ENCODE data around the gene OR6Y1.
A peak's percentile ranks its signal among the peaks of the same experiment; 100 is the strongest.

Gene OR6Y1

DNA sequence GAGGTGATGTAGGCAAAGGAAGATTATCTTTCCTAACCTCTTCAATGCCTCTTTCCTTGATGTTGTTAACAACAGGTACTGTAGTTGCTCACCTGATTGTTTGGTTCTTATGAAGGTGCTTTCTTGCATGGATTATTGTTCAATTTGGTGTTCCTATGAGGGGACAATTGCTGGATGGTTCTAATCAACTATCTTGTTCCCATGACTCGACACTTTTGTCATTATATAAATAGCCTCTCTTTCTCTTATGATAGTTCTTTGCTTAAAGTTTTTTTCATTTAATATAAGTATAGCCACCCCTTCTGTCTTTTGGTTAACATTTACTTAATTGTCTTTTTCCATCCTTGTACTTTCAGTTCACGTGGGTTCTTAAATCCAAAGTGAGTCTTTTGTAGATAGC lies 46.7 kb downstream of the OR6Y1 start:
- DNase-seq (ENCODE audit: low read depth in 1 of 2, low spot score in 1 of 2): no peak

DNA sequence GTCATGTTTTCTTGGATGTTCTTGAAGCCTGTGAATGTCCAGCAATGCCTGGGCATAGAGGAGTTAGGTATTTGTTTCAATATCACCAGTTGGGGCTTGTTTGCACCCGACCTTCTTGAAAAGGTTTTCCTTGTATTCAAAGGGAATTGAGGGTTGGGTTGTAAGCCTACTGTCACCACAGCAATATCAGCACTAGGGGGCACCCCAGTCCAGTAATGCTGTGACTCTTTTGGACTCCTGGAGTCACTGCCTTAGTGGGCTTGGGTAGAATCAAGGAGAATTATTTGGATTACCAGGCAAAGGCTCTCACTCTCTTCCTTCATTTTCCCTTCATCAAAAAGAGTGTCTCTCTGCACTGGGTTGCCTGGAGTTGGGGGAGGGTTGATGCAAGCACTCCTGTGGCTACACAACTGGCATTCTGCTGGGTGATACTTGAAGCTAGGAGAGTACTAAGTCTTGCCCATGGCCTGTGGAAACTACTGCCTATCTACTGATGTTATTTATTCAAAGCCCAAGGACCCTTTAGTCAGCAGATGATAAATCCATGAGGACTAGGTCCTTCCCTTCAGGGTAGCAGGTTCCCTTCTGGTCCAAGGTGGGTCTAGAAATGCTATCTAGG lies 47.7 kb downstream of the OR6Y1 start:
- peak; percentile 5 to 6 for DNase-seq (ENCODE audit: low read depth in 1 of 2, low spot score in 1 of 2)

DNA sequence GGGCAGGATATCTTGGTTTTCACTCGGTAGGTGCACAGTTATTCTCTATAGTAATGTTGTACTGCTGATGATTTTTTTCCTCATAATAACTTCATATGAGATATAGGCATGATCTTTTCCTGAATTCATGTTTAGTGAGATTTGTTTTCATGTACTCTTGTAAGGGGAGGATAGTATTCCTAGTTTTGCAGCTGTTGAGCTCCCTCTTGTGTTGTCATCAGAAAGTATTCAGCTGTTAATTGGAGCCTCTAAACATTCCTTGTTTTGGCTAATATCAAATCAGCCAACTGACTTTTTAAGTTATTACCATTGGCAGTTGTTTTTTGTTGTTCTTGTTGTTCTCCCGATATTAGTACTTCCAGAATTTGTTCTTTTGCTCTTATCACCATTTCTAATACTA lies 57.8 kb downstream of the OR6Y1 start:
- no peak for DNase-seq (ENCODE audit: low read depth in 1 of 2, low spot score in 1 of 2)

DNA sequence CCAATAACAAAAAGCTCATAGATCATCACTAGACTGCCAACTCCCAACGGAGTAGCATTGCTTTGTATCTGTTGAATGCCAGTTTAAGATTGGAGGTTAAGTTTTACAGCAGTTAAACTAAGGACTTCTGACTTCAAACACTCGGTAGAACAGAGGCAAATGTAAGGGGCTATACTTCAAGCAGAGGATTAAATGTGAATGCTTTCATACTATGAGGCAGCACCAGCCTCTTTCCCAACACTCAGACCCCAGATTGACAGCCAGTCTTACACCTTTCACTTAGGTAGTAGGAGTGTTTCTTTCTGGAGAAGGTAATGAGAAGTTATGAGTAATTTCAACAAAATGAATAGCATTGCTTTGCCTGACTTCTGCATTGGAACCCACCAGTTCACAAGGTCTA lies 59.4 kb downstream of the OR6Y1 start:
- no peak for DNase-seq (ENCODE audit: low read depth in 1 of 2, low spot score in 1 of 2)
